ENCODE data around the gene SERTAD1. TPM values are rescaled to one million over a fixed set of nuclear protein-coding genes. Genes with fewer than 3 reads are reported as not detected.

Gene SERTAD1
- total RNA-seq, 1 experiment from 2014 or later: 8.6 TPM

- BruUV-seq (replicated peaks): no TSS peak
- Histone ChIP-seq H3K36me3 (ENCODE audit: control insufficient read depth, insufficient read depth, low read length) (no peaks in the 10 kb centered on the region; the same call in 1 of the 2 replicates), H3K9me3 (no peaks in the 10 kb centered on the region), H3K27me3 (replicated peaks; ENCODE audit: control insufficient read depth, insufficient read depth, low read length) (no peaks in the 10 kb centered on the region), H3K4me1 (no peaks in the 10 kb centered on the region), H3K4me3 (ENCODE audit: low read depth, low read length) (0 out of 2 replicates have a peak overlapping the region, but pooled peaks have one; percentile 13)
- Mint-ChIP-seq H3K27ac (ENCODE audit: unreplicated experiment) (peak overlapping the region; percentile 90), H3K27me3 (ENCODE audit: insufficient read depth, unreplicated experiment) (no peaks in the 10 kb centered on the region), H3K36me3 (ENCODE audit: insufficient read depth, unreplicated experiment) (peaks cover 25% of the 10 kb centered on the region), H3K9me3 (ENCODE audit: unreplicated experiment) (no peaks in the 10 kb centered on the region), H3K4me1 (ENCODE audit: low read depth, unreplicated experiment) (peaks cover 8% of the 10 kb centered on the region), H3K4me3 (ENCODE audit: unreplicated experiment) (peak overlapping the region; percentile 93)
- intact Hi-C loops (cut with micrococcal nuclease; ENCODE audit: unreplicated experiment): no loop called here
- DNase-seq: no peak
- no peak for TF ChIP-seq CTCF (IDR thresholded peaks at IDR 0.05; ENCODE audit: insufficient read depth in 1 of 2, low read depth in 1 of 2, low read length in 1 of 2, severe bottlenecking in 1 of 2, unreplicated experiment in 1 of 2)
- POLR2A ChIA-PET: interaction anchor here (0.6 to 1.0 kb wide), 2 partner anchors 19 to 185 kb away, joined by 3 to 4 read pairs; no protein-coding TSS in a partner anchor
- CTCF ChIA-PET: interaction anchor here (1.0 kb wide), 1 partner anchor 19 kb away, joined by 5 read pairs; no protein-coding TSS in a partner anchor
These were observed 1.9 kb downstream of the SERTAD1 start for GRCh38 chr19:40423938-40424337.

- no peak overlapping the region for H3K4me3 ChIP-seq (ENCODE audit: low read depth, low read length)
- no TSS peak for BruUV-seq (replicated peaks)
- Mint-ChIP-seq H3K36me3 (ENCODE audit: insufficient read depth, unreplicated experiment) (peaks cover 25% of the 10 kb centered on the region), H3K4me1 (ENCODE audit: low read depth, unreplicated experiment) (peaks cover 8% of the 10 kb centered on the region), H3K27ac (ENCODE audit: unreplicated experiment) (peak overlapping the region; percentile 92), H3K4me3 (ENCODE audit: unreplicated experiment) (no peak overlapping the region), H3K9me3 (ENCODE audit: unreplicated experiment) (no peaks in the 10 kb centered on the region), H3K27me3 (ENCODE audit: insufficient read depth, unreplicated experiment) (no peaks in the 10 kb centered on the region)
- H3K27me3 ChIP-seq (replicated peaks; ENCODE audit: control insufficient read depth, insufficient read depth, low read length): no peaks in the 10 kb centered on the region
- H3K36me3 ChIP-seq (ENCODE audit: control insufficient read depth, insufficient read depth, low read length): no peaks in the 10 kb centered on the region; the same call in 1 of the 2 replicates
- ChIA-PET CTCF (no interaction called here), POLR2A (interaction anchor here (1.0 kb wide), 1 partner anchor 20 kb away, joined by 4 read pairs; no protein-coding TSS in a partner anchor)
- no peak for DNase-seq
- no peaks in the 10 kb centered on the region for H3K4me1 ChIP-seq
- no peak for TF ChIP-seq CTCF (IDR thresholded peaks at IDR 0.05; ENCODE audit: insufficient read depth in 1 of 2, low read depth in 1 of 2, low read length in 1 of 2, severe bottlenecking in 1 of 2, unreplicated experiment in 1 of 2)
- no peaks in the 10 kb centered on the region for H3K9me3 ChIP-seq
- intact Hi-C loops (cut with micrococcal nuclease; ENCODE audit: unreplicated experiment): no loop called here
These were observed 2.8 kb downstream of the SERTAD1 start for GRCh38 chr19:40422748-40423566.

GRCh38 chr19:40421993-40422747 is 3.6 kb downstream of the SERTAD1 start:
- CTCF ChIA-PET: interaction anchor here (1.8 to 2.6 kb wide), 3 partner anchors 11 to 182 kb away, joined by 8 to 24 read pairs (median 16); partner anchors contain the start of gene BLVRB
- no peak overlapping the region for H3K4me3 ChIP-seq (ENCODE audit: low read depth, low read length)
- Mint-ChIP-seq H3K4me1 (ENCODE audit: low read depth, unreplicated experiment) (peaks cover 10% of the 10 kb centered on the region), H3K36me3 (ENCODE audit: insufficient read depth, unreplicated experiment) (peaks cover 25% of the 10 kb centered on the region), H3K27ac (ENCODE audit: unreplicated experiment) (peak overlapping the region; percentile 92), H3K27me3 (ENCODE audit: insufficient read depth, unreplicated experiment) (no peaks in the 10 kb centered on the region), H3K4me3 (ENCODE audit: unreplicated experiment) (no peak overlapping the region), H3K9me3 (ENCODE audit: unreplicated experiment) (no peaks in the 10 kb centered on the region)
- H3K4me1 ChIP-seq: 0 out of 2 replicates have a peak, but pooled peaks cover under 1% of the 10 kb centered on the region
- no peaks in the 10 kb centered on the region for H3K9me3 ChIP-seq
- TF ChIP-seq CTCF (IDR thresholded peaks at IDR 0.05; ENCODE audit: insufficient read depth in 1 of 2, low read depth in 1 of 2, low read length in 1 of 2, severe bottlenecking in 1 of 2, unreplicated experiment in 1 of 2): no peak
- no TSS peak for BruUV-seq (replicated peaks)
- H3K27me3 ChIP-seq (replicated peaks; ENCODE audit: control insufficient read depth, insufficient read depth, low read length): no peaks in the 10 kb centered on the region
- POLR2A ChIA-PET: interaction anchor here (1.2 to 1.9 kb wide), 4 partner anchors 21 to 117 kb away, joined by 11 to 45 read pairs (median 14); partner anchors contain the start of gene BLVRB
- intact Hi-C loops (cut with micrococcal nuclease; ENCODE audit: unreplicated experiment): loop anchor here (1.0 to 2.0 kb wide), 3 partner anchors 17 to 73 kb away; partner anchors contain the start of genes C19orf47 and PLD3
- no peak for DNase-seq
- H3K36me3 ChIP-seq (ENCODE audit: control insufficient read depth, insufficient read depth, low read length): no peaks in the 10 kb centered on the region; the same call in 1 of the 2 replicates

All from Caco-2 (cell line).